GM19043 (cell line): ENCODE data around the gene CPTP.
"Not testable (repeated sequence)": the region's sequence is repeated elsewhere in the genome, so short reads cannot be mapped to it uniquely, and the experiment has no call there.

Experiments
- ATAC-seq: cut with Tn5 transposase; IDR thresholded peaks from one replicate; pipeline ENCODE4 v1.9.1; 2021; ENCODE audit warnings: low read depth; ENCODE audit not compliant: unreplicated experiment

The CPTP gene

GRCh38 chr1:1359664-1360468 is 35.3 kb downstream of the CPTP start:
- no peak for ATAC-seq

DNA sequence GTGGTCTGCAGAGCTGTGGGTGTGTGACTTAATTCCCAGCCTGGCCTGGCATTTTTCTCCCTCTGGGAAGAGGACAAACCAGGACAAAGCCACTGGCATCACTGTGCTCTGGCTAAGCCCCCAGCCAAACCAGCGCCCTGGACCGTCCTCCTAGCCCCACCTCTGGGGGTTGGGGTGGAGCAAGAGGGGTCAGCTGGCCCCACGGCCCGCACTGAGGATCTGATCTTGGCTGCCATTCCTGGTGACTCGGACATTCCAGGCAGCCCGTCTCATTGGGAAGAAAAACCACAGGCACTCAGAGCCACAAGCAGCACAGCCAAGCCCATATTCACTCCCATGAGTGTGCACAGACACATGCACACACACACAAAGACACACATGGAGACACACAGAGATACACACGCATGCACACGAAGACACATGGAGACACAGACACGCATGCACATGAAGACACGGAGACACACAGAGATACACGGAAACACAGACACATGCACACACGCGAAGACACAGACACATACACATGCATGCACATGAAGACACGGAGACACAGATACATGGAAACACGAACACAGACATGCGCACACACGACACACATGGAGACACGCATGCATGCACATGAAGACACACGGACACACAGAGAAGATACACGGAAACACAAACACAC is 36.0 kb downstream of the CPTP start:
- no peak for ATAC-seq

DNA sequence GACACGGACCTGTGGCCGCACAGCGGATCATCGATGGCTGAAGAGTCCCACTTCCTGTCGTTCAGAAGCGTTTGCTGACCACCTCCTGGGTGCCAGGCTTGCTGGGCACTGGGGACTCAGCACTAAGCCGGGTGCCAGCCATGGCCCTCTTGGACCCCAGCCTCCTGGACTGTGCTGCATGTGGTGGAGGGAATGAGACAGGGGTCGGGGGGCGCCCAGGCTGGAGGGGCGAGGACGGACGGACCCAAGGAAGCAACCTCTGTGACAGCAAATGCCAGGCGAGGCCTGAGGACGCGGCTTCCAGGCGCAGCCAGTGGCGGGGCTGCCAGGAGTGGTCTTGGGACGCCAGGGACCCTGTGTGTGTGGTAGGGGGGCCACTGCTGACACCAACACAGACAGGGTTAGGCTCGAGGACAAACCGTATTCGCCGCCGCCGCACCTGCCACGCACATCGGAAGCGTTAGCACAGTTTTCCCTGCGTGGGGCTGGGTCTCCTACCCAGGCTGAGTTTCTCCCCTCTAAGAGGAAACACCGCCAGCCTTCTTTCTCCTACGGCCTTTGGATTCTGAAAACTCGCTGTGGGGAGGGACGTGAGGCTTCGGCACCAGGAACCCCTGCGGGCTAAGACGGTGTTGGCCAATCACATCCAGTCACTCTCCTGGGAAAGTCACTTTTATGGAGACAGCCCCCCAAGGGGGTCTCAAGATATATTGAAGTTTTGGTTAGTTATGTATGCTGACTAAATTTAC is 36.8 kb downstream of the CPTP start:
- ATAC-seq = no peak

DNA sequence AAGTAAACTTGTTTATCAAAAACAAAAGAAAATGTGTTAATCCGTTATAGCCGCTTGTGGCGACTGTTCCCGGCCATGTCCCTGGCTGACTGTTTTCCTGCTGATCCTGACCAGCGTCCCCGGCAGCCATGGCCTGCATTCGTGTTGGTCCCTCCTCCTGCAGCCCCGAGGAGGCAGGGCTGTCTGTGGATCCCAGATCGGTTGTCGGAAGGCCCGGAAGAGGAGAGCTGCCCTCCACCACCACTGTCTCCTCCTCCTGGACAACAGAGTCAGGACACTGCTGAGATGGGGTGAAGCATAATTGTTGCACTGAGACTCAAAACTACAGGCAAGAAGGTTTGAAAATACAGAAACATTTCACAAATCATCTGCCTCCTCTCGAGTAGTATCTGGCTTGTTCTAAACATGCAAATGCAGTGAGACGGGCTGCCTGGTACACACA is 37.4 kb downstream of the CPTP start:
- ATAC-seq = no peak

GRCh38 chr1:1364266-1364665 is 39.7 kb downstream of the CPTP start:
- ATAC-seq = no peak

DNA sequence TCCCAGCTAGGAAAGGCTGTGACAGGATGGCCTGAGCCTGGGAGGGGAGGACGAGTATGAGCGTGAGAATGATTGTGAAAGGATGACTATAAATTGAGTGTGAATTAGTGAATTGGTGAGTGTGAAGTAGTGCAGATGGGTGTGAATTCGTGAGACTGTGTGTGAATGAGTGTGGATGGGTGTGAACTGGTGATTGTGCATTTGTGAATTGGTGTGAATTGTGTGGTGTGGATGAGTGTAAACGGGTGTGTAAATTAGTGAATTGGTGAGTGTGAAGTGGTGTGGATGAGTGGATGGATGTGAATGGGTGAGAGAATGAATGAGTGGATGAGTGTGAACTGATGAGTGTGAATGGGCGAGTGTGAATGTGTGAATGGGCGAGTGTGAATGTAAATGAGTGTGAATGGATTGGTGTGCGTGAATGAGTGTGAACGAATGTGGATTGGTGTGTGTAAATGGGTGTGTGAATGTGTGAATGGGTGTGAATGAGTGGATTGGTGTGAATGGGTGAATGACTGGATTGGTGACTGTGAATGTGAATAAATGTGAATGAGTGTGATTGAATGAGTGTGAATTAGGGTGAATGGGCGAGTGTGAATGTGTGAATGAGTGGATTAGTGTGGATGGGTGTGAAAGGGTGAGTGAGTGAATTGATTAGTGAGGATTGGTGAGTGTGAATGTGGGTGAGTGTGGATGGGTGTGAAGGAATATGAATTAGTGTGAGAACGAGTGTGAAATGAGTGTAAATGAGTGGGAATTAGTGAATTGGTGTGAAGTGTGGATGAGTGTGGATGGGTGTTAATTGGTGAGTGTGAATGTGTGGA is 41.5 kb downstream of the CPTP start:
- no peak for ATAC-seq

GRCh38 chr1:1366699-1367066 is 42.1 kb downstream of the CPTP start:
- ATAC-seq = no peak

DNA sequence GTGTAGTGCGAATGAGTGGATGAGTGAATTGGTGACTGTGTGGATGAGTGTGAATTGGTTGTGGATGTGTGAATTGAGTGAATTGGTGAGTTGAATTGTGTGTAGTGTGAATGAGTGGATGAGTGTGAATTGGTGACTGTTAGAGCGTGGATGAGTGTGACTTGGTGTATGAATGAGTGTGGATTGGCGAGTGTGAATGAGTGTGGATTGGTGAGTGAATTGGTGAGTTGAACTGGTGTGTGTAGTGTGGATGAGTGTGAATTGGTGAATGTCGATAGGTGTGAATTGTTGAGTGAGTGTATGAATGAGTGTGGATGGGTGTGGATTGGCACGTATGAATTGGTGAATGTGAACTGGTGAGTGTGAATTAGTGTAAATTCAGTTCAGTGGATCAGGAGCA is 42.7 kb downstream of the CPTP start:
- no peak for ATAC-seq

GRCh38 chr1:1370094-1370493 is 45.5 kb downstream of the CPTP start:
- ATAC-seq = not testable (repeated sequence)

GRCh38 chr1:1370771-1371300 is 46.2 kb downstream of the CPTP start:
- ATAC-seq = no peak

DNA sequence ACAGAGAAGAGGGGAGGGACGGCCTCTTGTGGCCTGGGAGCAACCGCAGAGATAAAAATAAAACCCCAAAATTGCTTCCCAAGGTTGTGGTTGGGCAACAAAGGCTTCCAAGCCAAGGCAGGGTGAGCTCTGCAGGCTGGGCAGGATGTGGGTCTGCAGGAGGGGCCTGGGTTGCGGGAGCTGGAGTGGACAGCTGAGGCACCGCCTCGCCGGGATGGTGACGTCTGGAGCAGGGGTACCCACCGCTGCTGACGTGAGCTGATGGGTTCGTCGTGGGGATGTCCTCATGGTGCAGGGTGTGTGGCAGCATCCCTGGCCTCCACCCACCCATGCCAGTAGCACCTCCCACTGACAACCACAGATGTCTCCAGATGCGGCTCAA is 46.8 kb downstream of the CPTP start:
- ATAC-seq = no peak

- ATAC-seq = no peak
Observed at GRCh38 chr1:1371746-1372711, 47.4 kb downstream of the CPTP start.

- ATAC-seq = no peak
Observed at GRCh38 chr1:1373051-1373814, 48.6 kb downstream of the CPTP start.

GRCh38 chr1:1373815-1374588 is 49.4 kb downstream of the CPTP start:
- no peak for ATAC-seq

DNA sequence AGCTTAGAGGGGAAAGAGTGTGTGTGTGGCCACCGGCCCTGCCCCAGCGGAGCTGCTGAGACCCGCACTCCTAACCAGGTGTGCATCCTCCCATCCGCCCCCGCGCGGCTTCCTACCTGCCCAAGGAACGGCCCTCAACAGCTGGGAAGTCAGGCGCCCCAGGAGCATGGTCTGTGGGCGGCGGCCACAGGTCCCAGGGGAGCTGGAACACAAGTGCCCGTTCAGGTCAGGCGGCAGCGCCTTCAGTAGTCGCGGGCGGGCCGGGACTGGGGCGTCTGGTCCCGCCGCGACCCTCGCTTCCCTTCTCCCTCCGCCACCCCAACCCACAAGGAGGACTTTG is 50.0 kb downstream of the CPTP start:
- no peak for ATAC-seq

DNA sequence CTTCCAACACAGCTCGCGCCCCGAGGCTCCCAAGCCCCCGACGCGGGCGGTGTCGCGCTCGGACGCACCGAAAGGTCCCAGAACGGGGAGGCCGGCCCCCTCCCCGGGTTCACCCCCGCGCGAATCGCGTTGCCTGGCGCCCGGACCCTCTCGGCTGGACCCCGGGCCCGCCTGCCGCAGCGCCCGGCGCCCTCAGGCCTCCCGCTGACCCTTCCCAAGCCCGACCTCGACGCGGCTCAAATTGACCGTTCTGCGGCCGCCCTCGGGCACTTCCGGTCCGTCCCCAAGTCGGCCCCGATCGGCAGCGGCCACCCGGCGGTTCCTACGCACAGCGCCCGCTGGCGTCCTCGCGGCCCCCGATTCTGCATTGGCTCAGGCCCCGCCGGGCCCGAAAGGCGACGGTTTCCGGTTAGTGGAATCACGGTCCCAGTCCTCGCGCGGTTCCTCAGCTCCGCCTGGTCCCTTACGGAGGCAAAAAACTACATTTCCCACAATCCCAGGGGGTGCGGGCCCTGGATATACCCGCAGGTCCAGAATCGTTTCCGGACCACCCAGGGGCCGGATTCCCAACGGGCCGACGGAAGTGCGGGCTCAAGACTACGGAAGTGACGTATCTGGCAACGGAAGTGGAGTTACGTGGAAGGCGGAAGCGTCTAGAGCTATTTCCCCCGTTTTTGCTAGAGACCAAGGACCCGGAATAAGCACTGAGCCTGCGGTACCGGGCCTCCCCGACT is 50.5 kb downstream of the CPTP start, which contains the start of gene AURKAIP1:
Gene AURKAIP1, minus strand, starts transcription at position 279 of the 734 bp plus-strand sequence. CDS start 451 bp downstream, outside the sequence.
- ATAC-seq = peak; percentile 83
